Anterior cingulate cortex (tissue), 58 donors: ENCODE data around the gene ARTN.

Experiments used
- DNase-seq, 58 donors: peaks; one replicate each; lab custom pipeline; 2025; lab: John Stamatoyannopoulos, UW

Gene ARTN

DNA sequence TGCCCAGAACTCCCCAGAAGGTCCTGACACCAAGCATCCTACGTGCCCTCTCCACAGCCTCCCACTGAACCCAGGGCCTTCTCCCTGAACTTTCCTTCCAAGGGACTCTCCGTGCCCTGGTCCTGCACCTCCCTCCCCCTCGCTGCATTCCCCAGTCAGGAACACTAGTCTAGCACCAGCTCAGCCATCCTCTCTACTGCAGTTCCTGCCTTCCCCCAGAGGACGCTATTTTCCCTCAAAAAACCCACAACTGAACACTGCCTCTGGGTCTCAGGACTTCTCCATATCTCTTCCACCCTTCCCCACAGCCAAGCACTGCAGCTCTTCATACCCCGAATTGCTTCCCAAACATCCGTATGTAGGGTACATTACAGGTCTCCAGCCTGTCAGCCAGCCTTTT lies 12.6 kb upstream of the ARTN start:
- no peak for DNase-seq

DNA sequence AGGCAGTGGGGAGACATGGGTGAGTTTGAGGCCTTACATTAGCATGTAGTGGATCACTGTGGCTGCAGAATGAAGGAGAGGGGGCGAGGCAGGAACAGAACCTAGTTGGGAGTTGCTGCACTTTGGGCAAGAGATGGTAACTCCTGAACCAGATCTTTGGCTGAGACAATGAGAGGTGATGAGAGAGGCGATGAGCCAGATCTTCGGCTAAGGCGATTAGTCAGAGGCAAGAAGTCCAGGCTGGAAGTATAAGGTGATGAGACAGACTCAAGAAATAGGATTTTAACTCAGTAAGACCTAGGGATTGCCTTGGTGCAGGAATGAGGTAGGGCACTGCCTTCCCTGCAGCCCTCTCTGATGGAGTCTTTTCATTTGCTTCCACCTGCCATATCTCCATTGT lies 9.1 kb upstream of the ARTN start:
- no peak for DNase-seq

DNA sequence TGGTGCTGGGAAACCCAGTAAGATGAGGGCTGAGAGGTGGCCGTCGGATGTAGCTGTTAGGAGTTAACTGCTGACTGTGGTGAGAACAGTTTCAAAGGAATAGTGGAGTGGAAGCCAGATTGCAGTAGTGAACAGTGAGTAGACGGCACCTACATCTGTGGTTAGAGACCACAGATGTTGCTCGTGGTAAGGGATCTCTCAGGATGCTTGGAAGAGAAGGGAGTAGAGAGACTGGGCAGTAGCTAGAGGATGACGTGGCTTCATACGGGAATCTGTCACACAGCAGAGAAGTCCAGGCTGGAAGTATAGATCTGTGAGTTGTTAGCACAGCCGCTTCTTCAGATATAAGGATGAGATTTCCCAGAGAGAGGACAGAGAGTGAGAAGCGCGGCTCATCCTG lies 7.8 kb upstream of the ARTN start:
- DNase-seq, result no peak

- DNase-seq, result no peak
These were observed 3.2 kb upstream of the ARTN start for GRCh38 chr1:43930168-43930948.

GRCh38 chr1:43930949-43931275 lies 2.7 kb upstream of the ARTN start:
- no peak for DNase-seq

- DNase-seq, result no peak
These were observed 1.6 kb upstream of the ARTN start for GRCh38 chr1:43931711-43932660.

GRCh38 chr1:43932786-43933385 lies 715 bp upstream of the ARTN start:
- no peak for DNase-seq

DNA sequence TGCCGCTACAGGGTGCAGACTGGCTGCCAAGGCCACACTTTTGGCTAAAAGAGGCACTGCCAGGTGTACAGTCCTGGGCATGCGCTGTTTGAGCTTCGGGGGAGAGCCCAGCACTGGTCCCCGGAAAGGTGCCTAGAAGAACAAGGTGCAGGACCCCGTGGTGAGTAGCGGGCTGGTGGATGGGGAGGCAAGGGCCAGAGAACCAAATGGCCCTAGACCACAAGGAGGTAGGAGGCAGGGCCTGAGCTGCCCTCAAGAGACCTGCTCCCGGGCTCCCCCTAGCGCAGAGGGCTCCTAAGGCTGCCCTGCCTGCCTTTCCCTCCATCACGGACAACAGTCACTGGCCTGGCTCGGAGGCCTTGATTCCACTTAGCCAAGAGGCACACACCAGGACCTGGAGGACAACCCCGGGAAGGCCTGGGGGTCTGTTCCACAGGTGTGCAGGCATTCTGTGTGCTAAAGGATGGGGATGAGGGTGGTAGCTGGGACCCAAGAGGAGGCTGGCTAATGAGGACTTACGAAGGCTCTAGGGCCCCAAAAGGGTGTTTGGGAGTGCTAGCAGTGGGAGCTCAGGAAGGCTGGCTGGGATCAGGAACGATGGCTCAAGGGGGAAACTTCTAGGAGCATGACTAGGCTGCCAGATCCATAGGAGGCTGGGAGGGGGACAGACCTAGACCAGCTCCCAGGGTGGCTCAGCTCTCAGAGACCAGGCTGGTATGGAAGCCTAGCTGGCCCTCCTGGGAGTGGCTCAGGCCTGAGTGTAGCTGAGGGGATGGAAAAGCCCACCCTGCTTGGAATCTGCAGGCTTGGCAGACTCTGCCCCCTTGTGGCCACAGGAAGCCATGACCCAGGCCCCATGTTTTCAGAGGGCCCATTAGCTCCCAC lies 742 bp downstream of the ARTN start:
- DNase-seq, result peak in 35 of 58 donors; percentile 13 to 65 (median 35)

DNA sequence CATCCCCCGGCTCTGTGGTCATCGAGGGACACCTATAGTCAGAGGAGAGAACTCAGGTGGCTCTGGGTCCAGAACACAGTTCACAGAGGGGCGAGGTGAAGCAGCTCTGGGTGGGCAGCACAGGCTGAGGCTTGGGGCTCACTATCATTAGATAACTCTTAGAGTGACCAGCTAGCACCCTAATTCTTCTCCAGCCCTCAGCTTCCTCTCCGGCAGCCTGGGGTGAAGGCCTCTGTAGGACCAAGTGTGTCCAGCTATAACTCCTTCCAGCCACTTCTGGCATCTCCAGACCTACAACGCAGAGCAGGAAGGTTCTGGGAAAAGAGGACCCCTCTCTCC lies 1.4 kb downstream of the ARTN start:
- DNase-seq, result no peak

DNA sequence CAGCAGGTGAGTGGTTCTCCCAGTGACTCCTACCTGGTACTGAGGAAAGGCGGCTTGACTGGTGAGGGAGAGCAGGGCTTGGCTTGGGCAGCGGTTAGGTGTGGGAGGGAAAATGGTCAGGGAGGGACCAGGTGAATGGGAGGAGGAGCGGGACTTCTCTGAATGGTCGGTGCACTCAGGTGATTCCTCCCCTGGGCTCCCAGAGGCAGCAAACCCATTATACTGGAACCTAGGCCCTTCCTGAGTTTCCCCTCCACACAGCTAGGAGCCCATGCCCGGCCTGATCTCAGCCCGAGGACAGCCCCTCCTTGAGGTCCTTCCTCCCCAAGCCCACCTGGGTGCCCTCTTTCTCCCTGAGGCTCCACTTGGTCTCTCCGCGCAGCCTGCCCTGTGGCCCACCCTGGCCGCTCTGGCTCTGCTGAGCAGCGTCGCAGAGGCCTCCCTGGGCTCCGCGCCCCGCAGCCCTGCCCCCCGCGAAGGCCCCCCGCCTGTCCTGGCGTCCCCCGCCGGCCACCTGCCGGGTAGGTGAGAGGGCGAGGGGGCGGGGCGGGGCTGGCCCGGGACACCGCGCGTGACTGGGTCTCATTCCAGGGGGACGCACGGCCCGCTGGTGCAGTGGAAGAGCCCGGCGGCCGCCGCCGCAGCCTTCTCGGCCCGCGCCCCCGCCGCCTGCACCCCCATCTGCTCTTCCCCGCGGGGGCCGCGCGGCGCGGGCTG lies 2.3 kb downstream of the ARTN start:
- DNase-seq, result peak in 1 of 58 donors; percentile 57

GRCh38 chr1:43936431-43937151 lies 3.0 kb downstream of the ARTN start:
- DNase-seq, result peak in 15 of 58 donors; percentile 11 to 59 (median 42)

DNA sequence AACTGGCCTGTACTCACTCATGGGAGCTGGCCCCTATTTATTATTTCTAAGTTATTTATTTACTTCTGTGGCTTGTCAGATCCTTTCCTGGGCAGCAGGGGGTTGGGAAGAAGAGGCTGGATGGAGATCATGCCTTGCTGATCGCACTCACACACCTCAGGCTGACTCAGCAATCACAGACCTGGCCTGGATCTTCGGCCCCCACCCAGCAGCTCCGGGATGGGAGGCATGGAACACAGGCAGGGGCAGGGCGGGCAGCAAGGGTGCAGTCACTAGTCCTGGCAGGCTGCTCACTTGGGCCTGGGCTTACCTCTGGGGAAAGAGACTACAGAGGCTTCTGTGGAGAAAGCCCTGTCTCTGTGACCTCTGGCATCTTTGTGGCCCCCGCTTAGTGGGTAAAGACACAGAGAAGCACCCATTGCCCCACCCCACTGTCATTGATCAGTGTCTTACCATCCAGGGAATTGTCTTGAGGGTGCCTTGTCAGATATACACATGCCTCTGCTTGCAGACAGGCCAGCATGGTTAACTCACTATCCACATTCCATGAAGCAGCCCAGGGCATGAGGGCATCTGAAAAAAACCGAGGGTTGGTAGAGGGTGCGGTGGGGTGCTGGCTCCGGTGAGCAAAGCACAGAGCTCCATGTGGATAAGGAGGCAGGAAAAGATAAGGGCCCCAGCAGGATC lies 3.7 kb downstream of the ARTN start:
- DNase-seq, result no peak

GRCh38 chr1:43938383-43938782 lies 4.8 kb downstream of the ARTN start:
- DNase-seq, result peak in 1 of 58 donors; percentile 10

DNA sequence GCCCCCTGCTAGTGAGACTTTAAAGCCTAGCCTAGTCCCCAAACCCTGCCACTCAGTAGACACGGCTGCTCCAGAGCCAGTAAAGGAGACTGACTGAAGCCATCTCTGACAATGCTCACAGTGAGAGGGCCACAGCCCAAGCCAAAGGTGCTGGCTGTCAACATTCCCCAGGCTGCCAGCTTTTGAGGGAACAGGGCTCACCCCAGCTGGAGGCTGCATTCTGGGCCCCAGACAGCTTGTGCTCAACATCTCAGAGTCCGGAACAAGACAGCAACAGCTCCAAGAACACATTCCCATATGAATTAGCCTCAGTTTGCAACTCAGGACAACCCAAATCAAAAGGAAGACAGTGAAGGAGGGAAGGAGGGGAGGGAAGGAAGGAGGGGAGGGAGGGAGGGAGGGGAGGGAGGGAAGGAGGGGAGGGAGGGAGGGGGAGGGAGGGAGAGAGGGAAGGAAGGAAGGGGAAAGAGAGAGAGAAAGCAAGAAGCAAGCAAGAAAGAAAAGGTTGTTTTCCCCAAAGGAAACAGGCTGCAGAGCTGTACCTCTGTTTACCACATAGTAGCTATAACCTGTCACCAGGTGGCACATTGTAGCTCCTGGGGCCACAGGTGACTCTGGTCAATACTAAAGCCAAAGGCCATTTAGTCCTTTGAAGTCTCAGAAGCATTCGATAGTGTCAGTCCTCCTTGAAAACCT lies 5.4 kb downstream of the ARTN start:
- peak in 13 of 58 donors; percentile 15 to 63 (median 29) for DNase-seq

- no peak for DNase-seq
These were observed 8.8 kb downstream of the ARTN start for GRCh38 chr1:43942411-43942810.

DNA sequence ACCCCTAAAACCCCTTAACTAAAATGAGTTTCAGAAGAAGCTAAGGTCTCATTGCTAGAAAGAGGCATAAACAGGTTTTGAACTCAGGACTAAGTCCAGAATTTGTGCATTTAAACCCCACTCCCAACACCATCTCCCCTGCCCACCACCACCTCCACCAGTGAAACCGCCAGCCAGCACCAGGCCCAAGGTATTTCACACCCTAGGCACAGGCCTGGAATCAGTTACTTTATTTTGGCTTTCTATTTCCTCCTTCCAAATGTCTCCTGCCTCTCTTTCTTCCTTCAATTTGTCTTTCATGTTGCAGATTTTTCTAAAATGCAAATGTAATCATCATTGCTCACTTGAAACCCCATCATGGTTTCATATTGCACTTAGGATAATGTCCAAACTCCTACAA lies 11.3 kb downstream of the ARTN start:
- DNase-seq, result no peak

DNA sequence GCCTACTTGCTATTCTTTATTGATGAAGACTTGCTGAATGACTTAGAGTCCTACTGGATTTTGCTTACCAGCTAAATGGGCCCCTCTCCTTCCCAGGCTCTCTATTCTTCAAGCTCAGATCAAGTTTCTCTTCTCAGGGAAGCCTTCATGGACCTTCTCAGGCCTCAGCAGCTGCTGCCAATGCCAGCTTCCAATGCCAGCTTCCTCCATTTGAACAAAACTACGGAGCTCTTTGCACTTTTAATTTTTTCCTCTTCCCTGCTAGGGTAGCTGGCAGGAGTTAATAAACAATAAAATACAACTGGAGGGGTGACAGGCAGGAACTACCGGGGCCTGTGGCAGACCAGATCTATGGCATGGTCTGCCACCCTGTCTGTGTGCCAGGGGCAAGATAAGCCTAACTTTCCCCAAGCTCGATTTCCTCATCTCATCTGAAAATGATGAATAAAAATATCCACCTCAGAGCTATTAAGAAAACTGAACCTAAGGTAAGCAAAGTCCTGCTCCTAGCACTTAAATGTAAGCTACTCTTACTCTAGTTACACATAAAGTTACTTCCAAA lies 12.2 kb downstream of the ARTN start:
- no peak for DNase-seq
